GM18498 (cell line): Measurements from ENCODE around the gene NR6A1.
"Not testable (repeated sequence)": the region's sequence is repeated elsewhere in the genome, so short reads cannot be mapped to it uniquely, and the experiment has no call there.

Source experiments
- ATAC-seq: cut with Tn5 transposase; IDR thresholded peaks from one replicate; pipeline ENCODE4 v1.9.1; 2021; ENCODE audit warnings: mild to moderate bottlenecking, moderate library complexity; ENCODE audit not compliant: unreplicated experiment

The NR6A1 gene

DNA sequence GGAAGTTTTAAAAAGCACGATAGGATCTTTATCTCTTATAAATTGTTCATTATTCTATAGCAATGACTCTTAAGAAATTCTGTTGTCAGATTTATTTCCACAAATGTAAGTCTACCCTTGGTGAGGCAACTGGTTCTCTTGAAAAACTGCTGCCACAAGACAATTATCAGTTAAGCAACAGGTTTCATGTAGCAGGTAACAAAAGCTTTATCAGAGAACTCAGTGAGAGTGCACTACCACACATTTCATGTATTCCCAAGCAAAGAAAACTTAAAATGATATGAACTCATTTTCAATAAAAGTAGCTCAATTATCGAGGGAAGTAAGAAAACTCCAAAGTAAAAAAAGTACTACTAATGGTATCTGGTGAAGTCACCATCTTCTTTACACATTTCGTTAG, 9.4 kb downstream of the NR6A1 start:
- no peak for ATAC-seq

GRCh38 chr9:124761196-124761595, 9.9 kb downstream of the NR6A1 start:
- no peak for ATAC-seq

GRCh38 chr9:124760719-124761118, 10.4 kb downstream of the NR6A1 start:
- no peak for ATAC-seq

GRCh38 chr9:124759327-124759726, 11.8 kb downstream of the NR6A1 start:
- ATAC-seq: no peak

GRCh38 chr9:124758691-124759090, 12.4 kb downstream of the NR6A1 start:
- no peak for ATAC-seq

- ATAC-seq: no peak
Measured at GRCh38 chr9:124758061-124758460, 13.1 kb downstream of the NR6A1 start.

GRCh38 chr9:124757616-124758015, 13.5 kb downstream of the NR6A1 start:
- no peak for ATAC-seq

DNA sequence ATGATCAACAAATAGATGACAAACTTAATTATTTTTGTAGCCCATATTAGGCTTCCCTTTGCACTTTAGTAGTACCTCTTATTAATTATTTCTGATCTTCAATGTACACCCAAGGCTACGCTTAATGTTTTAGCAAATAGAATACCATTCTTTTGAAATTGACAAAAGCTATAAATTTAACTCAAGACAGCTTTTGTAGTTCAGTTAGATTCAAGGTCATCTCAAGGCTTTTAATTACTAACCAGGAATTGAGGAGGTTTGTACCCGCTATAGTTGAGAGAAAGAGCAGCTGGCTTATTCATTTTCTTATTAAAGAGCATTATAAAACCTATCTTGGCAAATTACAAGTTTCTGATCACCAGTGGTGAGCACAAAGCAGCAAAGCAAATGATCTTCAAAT, 15.1 kb downstream of the NR6A1 start:
- no peak for ATAC-seq

GRCh38 chr9:124755061-124755460, 16.1 kb downstream of the NR6A1 start:
- no peak for ATAC-seq

- no peak for ATAC-seq
Measured at GRCh38 chr9:124754289-124754688, 16.8 kb downstream of the NR6A1 start.

DNA sequence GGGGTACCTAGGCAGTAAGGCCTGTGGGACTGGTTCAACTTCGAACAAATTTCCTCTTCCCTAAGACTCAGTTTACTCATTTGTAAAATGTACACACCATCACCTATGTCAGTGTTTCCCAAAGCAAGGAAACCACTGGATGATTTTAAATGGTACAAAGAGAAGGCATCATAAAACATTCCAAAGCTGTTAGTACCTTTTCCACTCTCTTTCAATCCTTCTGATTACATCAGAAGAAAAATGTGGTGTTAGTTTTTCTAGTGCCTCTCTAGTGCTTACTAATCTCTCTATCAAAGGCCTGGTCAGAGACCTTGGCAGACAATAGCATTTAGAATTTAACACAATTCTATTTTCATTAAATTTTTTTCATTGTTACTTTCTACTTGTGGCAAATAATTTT, 18.1 kb downstream of the NR6A1 start:
- no peak for ATAC-seq

DNA sequence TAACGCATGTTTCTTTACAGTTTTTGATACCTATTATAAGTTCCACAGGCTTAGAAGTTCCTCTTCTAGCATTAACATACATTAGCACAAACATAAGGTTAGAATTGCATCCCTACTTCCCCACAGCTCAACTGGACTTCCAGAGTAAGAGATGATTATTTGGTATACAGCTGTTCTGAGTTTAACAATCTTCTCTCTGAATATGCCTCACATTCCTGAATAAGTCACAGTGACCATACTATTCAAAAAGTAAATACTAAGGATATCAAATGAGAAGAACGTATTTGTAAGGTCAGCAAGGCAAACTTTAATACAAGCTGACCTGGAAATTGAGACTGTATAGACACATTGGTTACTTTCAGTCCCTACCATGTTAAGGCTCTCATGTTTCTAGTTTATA, 21.3 kb downstream of the NR6A1 start:
- no peak for ATAC-seq

- no peak for ATAC-seq
Measured at GRCh38 chr9:124749284-124749683, 21.8 kb downstream of the NR6A1 start.

GRCh38 chr9:124747065-124747464, 24.0 kb downstream of the NR6A1 start:
- ATAC-seq: no peak

DNA sequence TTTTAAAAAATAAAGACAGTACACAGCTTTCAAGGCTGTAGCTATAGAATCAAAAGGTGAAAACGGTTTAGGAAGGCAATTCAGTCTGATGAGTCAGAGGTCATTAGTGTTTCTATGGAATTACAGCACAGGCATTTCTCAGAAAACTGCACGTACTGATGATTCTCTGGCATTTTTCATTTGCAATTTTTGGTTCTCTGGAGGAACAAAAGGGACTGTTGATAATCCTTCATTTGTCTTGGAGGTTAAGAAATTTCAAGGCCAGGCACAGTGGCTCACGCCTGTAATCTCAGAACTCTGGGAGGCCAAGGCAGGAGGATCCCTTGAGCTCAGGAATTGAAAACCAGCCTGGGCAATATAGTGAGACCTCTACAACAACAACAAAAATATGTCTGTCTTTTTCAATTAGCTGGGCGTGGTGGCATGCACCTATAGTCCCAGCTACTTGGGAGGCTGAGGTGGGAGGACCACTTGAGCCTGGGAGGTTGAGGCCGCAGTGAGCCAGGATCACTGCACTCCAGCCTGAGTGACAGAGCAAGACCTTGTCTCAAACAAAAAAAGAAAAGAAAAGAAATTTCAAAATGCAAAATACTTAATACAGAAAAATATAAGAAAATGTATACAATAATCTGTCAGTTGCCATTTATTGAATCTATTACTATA, 27.3 kb downstream of the NR6A1 start:
- ATAC-seq: no peak

GRCh38 chr9:124742940-124743339, 28.2 kb downstream of the NR6A1 start:
- no peak for ATAC-seq

- ATAC-seq: no peak
Measured at GRCh38 chr9:124741662-124742061, 29.4 kb downstream of the NR6A1 start.

GRCh38 chr9:124741149-124741548, 30.0 kb downstream of the NR6A1 start:
- ATAC-seq: no peak

- ATAC-seq: no peak
Measured at GRCh38 chr9:124739360-124739759, 31.8 kb downstream of the NR6A1 start.

DNA sequence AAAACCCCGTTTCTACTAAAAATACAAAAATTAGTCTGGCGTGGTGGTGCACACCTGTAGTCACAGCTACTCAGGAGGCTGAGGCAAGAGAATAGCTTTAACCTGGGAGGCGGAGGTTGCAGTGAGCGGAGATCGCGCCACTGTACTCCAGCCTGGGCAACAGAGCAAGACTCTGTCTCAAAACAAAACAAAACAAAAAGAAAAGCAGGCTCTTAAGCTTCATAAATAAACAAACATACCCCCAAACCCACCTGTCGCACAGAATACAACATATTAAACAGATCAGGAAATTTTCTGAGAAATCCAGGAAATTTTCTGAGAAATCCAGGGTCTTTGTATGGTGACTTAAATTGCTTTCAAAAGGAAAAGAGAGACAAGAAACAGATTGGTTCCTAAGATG, 33.0 kb downstream of the NR6A1 start:
- ATAC-seq: not testable (repeated sequence)

DNA sequence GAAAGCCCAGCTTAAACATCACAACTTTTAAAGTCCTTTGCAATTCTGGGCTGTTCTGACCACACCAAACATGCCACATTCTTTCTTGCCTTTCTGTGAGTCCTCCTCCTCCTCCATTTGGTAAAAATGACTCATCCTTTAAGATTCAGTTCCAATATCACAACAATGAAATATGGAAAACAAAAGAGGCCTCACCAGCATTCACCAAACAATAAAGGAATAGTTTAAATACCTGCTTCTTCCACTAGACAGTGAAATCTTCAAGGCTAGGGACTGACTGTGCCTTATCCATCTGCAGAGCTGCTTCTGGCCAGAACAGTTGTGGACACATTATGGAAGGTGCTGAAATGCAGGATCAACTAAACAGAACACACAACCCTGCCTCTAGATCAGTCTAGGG, 36.0 kb downstream of the NR6A1 start:
- no peak for ATAC-seq

DNA sequence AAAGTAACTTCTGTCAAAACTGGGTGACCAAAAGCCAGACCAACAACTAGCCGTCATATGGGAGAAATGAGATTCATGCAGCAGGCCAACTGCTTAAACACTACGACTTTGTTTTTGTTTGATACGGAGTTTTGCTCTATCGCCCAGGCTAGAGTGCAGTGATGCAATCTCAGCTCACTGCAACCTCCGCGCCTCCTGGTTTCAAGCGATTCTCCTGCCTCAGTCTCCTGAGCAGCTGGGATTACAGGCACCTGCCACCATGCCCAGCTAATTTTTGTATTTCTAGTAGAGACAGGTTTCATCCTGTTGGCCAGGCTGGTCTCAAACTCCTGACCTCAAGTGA, 36.4 kb downstream of the NR6A1 start:
- not testable (repeated sequence) for ATAC-seq

GRCh38 chr9:124733964-124734740, 37.0 kb downstream of the NR6A1 start:
- ATAC-seq: no peak
